HG02973 (cell line): ENCODE results near the gene TUBB4B.
"Not testable (repeated sequence)": the region's sequence is repeated elsewhere in the genome, so short reads cannot be mapped to it uniquely, and the experiment has no call there.

Experiments used
- ATAC-seq: cut with Tn5 transposase; IDR thresholded peaks from one replicate; pipeline ENCODE4 v1.9.1; 2021; ENCODE audit warnings: moderate library complexity; ENCODE audit not compliant: unreplicated experiment

The TUBB4B gene

DNA sequence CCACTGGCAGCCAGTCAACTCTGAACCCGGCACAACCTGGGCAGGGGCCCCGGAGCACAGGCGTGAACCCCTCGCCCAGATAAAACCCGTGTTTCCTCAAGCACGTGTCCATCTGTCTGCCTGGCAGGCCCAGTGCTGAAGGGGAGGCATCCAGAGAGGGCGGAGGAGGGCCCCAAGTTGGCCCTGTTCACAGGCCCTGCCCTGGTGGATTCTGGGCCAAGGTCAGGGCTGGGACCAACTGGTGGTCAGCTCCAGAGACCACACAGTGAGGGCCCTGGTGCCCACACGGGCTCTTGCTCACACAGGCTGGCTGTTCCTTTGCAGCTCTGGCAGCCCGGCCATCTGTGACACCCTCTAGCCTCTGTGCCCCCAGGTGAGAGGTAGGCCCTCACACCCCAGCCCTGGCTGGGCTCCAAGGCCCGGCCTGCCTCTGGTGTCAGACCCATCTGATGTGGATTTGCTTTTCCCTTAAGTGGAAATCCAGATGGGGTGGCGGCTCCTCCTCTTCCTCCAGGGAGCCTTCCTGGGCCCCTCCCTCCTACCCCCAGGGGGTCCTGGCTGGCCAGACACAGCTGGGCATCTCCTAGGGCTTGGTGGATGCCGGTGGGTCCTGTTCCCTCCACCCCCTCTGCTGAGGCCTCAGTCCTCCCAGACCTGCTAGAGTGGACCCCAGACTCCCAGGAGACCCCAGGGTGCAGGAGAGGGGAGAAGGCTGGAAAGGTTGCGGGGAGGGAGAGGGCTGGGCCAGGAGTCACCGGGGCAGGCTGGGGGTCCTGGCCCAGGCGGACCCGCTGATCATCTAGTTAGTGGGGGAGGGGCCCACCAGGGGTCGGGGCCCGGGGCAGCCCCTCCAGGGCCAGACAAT is 9.5 kb downstream of the TUBB4B start:
- no peak for ATAC-seq

GRCh38 chr9:137251194-137251461 is 10.0 kb downstream of the TUBB4B start, which contains the start of gene STPG3:
Gene STPG3 (plus strand): TSS chr9:137251286. CDS start chr9:137251287, 1 bp downstream.
- ATAC-seq, result no peak

DNA sequence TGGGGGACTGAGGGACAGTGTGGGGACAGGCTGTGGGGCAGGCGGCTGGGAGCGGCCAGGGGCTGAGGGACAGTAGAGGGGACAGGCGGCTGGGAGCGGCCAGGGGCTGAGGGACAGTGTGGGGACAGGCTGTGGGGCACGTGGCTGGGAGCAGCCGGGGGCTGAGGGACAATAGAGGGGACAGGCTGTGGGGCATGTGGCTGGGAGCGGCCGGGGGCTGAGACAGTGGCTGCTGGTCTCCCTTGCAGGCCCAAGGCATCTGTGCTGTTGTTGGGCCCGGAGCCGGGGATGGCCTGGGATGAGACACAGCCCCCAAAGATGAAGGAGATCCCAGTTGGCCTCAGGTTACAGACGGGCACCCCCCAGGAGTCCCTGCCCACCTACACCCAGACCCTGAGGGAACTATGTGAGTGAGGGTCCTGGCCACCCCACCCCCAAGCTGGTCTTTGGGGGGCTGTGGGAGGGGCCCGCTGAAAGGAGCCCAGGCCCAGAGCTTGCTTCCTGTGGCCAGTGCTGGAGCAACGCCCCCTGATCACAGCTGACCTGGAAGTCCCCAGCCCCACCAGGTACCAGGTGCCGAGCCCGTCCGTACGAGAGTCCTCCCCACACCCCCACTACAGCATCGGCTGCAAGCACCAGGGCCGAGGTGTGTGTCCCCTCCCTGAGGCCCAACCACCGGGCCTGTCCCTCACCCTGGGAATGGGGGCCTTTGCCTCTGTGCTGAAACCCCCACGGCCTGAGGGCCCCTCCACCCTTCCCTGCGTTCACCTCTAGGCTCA is 10.6 kb downstream of the TUBB4B start:
- no peak for ATAC-seq

DNA sequence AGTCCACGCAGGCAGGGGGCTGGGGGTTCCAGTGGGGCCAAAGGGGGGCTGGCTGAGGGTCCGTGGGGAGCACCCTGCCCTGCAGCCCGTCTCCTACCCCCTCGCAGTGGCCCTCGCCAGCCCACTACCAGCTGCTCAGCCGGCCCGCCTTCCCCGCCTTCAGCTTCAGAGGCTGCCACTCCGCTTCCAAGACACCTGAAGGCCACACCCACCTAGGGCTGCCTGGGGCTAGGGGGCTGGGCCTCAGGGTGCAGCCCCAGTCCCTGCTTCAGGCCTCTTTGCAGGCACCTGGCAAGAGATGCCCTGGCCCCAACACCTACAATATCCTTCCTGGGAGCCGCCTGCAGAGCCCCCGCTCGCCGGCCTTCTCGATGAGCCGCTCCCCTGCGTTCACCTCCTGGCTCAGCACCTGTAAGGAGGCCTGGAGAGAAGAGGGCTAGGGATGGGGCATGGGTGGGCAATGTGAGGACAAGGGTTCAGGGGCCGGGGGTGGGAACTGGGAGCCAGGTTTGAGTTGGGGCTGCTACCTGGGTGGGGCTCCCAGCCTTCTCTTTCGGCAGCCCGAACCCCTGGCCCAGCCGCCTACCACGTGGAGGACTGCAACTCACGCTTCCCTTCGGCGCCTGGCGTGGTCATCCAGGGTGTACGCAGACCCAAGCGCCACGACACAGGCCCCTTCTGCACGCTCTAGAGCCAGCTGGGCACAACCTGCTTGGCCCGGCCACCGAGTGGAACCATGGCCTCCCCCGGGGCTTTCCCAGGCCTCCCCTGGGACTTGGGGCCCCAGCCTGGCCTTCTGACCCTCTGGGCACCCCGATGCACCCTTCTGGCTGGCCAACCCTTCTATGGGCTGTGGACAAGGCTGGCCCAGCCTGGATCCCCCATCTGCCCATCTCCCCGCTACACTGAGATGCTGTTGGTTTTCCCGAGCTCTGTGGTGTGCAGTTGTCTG is 11.7 kb downstream of the TUBB4B start:
- ATAC-seq, result no peak

- ATAC-seq, result no peak
These were observed 12.9 kb downstream of the TUBB4B start for GRCh38 chr9:137253717-137254623.

GRCh38 chr9:137254624-137255447 is 13.7 kb downstream of the TUBB4B start, which contains the start of gene NELFB:
Gene NELFB (plus strand): TSS chr9:137255327.
- ATAC-seq, result peak; percentile 68

GRCh38 chr9:137255448-137256114 is 14.5 kb downstream of the TUBB4B start:
- ATAC-seq, result peak; percentile 7

DNA sequence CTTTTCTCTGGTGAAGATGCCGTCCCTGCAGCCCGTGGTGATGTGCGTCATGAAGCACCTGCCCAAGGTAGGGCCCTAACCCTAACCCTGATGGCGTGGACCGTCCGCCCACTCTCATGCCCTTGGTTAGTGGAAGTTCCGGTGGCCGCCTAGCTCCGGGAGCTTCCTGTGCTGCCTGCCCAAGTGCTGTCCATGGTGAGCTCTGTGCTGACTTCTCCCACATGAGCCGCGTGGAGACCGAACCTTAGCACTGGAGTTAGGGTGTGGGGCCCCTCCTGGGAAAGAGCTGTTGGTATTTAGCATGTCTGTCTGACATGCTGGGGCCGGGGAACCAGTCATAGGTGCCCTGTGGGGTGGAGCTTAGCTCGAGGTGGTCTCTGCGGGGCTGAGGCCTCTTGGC is 15.3 kb downstream of the TUBB4B start:
- ATAC-seq, result no peak

DNA sequence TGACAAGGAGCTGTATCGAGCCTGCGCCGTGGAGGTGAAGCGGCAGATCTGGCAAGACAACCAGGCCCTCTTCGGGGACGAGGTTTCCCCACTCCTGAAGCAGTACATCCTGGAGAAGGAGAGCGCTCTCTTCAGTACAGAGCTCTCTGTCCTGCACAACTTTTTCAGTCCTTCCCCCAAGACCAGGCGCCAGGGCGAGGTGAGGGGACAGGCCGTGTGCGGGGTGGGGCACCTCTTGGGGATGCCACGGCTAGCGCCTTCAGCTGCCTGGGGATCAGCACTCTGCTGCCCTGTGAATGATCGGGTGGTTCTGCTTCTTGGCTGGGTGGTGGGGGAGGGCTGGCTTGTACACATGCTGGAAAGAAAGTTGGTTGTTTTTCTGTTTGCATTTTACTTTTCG is 15.8 kb downstream of the TUBB4B start:
- no peak for ATAC-seq

DNA sequence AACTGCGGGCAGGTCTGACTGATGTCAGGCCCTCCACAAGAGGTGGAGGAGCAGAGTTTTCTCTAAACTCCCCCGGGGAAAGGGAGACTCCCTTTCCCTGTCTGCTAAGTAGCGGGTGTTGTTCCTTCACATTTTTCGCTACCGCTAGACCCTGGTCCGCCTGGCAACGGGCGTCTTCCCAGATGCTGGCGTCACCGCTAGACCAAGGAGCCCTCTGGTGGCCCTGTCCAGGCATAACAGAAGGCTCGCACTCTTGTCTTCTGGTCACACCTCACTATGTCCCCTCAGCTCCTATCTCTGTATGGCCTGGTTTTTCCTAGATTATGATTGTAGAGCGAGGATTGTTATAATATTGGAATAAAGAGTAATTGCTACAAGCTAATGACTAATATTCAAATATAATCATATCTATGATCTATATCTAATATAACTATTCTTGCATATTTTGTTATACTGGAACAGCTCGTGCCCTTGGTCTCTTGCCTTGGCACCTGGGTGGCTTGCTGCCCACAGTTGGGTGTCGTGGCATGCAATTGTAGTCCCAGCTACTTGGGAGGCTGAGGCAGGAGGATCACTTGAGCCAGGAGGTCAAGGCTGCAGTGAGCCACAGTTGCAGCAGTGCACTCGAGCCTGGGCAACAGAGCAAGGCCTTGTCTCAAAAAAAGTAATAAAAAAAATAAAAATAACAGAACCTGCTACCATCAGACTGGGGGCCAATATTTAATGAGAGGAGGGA is 21.3 kb downstream of the TUBB4B start:
- ATAC-seq, result not testable (repeated sequence)

DNA sequence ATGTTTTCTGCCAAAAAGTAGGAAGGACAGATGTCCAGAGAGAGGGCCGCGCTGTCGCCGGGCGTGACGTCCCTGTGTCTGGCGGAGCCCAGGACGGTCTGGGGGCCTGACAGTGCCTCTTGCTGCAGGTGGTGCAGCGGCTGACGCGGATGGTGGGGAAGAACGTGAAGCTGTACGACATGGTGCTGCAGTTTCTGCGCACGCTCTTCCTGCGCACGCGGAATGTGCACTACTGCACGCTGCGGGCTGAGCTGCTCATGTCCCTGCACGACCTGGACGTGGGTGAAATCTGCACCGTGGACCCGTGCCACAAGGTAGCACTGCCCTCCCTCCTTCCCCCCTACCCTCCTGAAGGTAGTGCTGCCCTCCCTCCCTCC is 21.8 kb downstream of the TUBB4B start:
- ATAC-seq, result no peak

GRCh38 chr9:137263506-137263905 is 22.4 kb downstream of the TUBB4B start:
- no peak for ATAC-seq

DNA sequence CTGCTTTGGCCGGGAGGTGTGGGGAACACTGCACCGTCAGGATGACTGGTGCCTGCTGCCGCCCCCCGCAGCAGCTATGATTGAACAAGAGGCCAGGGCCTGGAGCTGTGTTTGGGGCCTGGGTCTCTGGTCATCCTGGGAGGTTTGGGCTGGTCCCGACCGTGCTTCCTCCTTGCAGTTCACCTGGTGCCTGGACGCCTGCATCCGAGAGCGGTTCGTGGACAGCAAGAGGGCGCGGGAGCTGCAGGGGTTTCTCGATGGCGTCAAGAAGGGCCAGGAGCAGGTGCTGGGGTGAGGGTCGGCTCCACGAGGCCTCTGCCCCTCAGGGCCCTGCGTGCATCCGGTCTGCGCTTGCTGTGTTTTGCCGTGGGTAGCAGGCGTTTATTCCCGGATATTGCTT is 23.0 kb downstream of the TUBB4B start:
- no peak for ATAC-seq

GRCh38 chr9:137265496-137266161 is 24.5 kb downstream of the TUBB4B start:
- no peak for ATAC-seq

GRCh38 chr9:137266162-137266527 is 25.1 kb downstream of the TUBB4B start:
- no peak for ATAC-seq

DNA sequence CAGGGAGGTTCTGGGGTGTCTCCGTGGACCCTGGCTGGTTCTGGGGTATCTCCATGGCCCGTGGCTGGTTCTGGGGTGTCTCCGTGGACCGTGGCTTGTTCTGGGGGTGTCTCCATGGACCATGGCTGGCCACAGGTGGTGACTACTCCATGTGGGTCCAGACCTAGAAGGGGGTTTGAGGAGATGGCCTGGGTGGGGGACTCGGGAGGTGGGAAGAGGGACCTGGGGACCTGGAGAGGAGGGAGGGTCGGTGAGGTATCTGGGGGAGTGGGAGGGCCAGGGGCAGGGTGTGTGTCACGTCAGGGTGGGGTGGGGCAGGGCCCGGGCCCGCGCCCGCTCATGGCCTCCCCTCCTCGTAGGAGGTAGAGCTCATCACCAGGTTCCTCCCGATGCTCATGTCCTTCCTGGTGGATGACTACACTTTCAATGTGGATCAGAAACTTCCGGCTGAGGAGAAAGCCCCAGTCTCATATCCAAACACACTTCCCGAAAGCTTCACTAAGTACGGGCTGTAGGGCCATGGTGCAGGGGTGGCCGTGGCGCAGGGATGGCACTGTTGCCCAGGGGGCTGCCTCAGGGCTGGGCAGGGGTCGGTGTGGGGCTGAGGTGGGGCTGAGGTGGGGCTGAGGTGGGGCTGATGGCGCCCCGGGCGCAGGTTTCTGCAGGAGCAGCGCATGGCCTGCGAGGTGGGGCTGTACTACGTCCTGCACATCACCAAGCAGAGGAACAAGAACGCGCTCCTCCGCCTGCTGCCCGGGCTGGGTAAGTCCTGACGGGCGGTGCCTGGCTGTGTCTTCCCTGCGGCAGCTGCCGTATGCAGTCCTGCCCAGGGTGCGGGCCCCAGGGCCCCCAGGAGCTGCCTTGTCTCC is 25.7 kb downstream of the TUBB4B start:
- no peak for ATAC-seq

DNA sequence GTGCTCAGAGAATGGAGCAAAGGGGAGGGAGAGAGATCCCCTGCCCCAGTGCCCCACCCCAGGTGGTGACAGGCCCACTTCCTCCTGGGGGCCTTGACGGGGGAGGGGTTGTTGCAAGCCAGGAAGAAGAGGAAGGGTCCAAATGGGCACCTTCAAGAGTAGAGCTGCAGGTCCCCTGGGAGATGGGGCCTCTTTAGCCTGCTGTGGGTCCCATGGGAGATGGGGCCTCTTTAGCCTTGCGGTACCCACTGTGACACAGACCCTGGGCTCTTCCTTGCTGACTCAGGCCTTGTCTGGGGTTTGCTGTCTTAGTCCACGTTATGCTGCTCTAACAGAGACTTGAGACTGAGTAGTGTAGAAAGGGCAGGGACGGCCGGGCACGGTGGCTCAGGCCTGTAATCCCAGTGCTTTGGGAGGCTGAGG is 26.9 kb downstream of the TUBB4B start:
- ATAC-seq, result no peak
